DOHH2 (cell line): Measurements from ENCODE around the gene ST6GALNAC5.

Source experiments
- H3F3A ChIP-seq: fragments of 200-600 bp; sonication (generic), shearing (Covaris generic); 2 replicates; pipeline ENCODE4 v1.6.0; 2016; ENCODE audit warnings: antibody characterized with exemption, mild to moderate bottlenecking; ENCODE audit not compliant: control insufficient read depth, insufficient read depth
- H3K27ac ChIP-seq: fragments of 200-600 bp; sonication (generic); 2 replicates; pipeline ENCODE4 v1.5.1; 2014; ENCODE audit warnings: low read depth, mild to moderate bottlenecking, low read length, moderate library complexity
- H3K27me3 ChIP-seq: fragments of 200-600 bp; sonication (generic); 2 replicates; pipeline ENCODE4 v1.6.1; 2014; ENCODE audit warnings: mild to moderate bottlenecking, low read length, mixed read lengths; ENCODE audit not compliant: control insufficient read depth
- H3K36me3 ChIP-seq: fragments of 200-600 bp; sonication (generic); 2 replicates; pipeline ENCODE4 v1.6.1; 2014; ENCODE audit warnings: mild to moderate bottlenecking, low read length, moderate library complexity, mixed read lengths; ENCODE audit not compliant: control insufficient read depth
- H3K4me1 ChIP-seq: fragments of 200-600 bp; sonication (generic); 2 replicates; pipeline ENCODE4 v1.6.1; 2014; ENCODE audit warnings: mild to moderate bottlenecking, low read length, mixed read lengths; ENCODE audit not compliant: control insufficient read depth
- H3K4me2 ChIP-seq: fragments of 200-600 bp; sonication (generic); 2 replicates; pipeline ENCODE4 v1.6.0; 2014; ENCODE audit warnings: mild to moderate bottlenecking, low read length, moderate library complexity
- H3K4me3 ChIP-seq: fragments of 200-600 bp; sonication (generic); 2 replicates; pipeline ENCODE4 v1.5.1; 2014; ENCODE audit warnings: mild to moderate bottlenecking, low read length, mixed read lengths
- H3K79me2 ChIP-seq: fragments of 200-600 bp; sonication (generic); 2 replicates; pipeline ENCODE4 v1.6.1; 2014; ENCODE audit warnings: mild to moderate bottlenecking, low read length, mixed read lengths; ENCODE audit not compliant: control insufficient read depth
- H3K9me2 ChIP-seq: fragments of 200-600 bp; sonication (generic); replicated peaks from 2 replicates; pipeline ENCODE4 v1.6.1; 2014; ENCODE audit warnings: mild to moderate bottlenecking, low read length, mixed read lengths; ENCODE audit not compliant: control insufficient read depth
- H3K9me3 ChIP-seq: fragments of 200-600 bp; sonication (generic); 2 replicates; pipeline ENCODE4 v1.6.1; 2014; ENCODE audit warnings: antibody characterized with exemption, low read length, mixed read lengths; ENCODE audit not compliant: control insufficient read depth, insufficient read depth
- H4K20me1 ChIP-seq: fragments of 200-600 bp; sonication (generic); 2 replicates; pipeline ENCODE4 v1.6.0; 2014; ENCODE audit warnings: low read depth, mild to moderate bottlenecking, antibody characterized with exemption, low read length, moderate library complexity; ENCODE audit not compliant: control insufficient read depth, insufficient read depth
- EZH2phosphoT487 ChIP-seq: fragments of 200-600 bp; sonication (generic); IDR thresholded peaks from 2 replicates; pipeline ENCODE4 v1.6.1; 2017; ENCODE audit warnings: borderline replicate concordance, mild to moderate bottlenecking, antibody characterized with exemption, low read length, moderate library complexity, mixed read lengths
- TF ChIP-seq, protein P1 (sequence below): fragments of 200-600 bp; sonication (generic); IDR thresholded peaks from one replicate; pipeline ENCODE4 v1.5.1; 2014; ENCODE audit warnings: antibody characterized with exemption, mild to moderate bottlenecking, low read depth, low read length; ENCODE audit not compliant: poor library complexity, severe bottlenecking

The ST6GALNAC5 gene

DNA sequence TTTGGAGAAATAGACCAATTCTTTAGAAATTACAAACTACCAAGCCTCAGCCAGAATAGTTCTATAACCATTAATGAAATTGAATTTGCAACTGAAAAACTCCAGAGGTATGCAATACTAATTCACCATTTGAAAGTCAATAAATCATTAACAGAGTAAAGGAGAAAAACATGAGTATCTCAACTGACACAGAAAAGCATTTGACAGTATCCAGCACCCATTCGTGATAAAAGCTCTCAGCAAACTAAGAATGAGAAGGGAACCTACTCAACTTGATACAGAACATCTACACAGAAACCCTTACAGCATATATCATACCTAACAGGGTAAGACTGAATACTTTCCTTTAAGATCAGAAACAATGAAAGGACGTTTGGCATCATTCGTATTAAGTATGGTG lies 54.3 kb downstream of the ST6GALNAC5 start:
- no peaks in the 10 kb centered on the region for H3K27me3 ChIP-seq
- H3K9me2 ChIP-seq, result no peaks in the 10 kb centered on the region
- no peaks in the 10 kb centered on the region for H3K79me2 ChIP-seq

DNA sequence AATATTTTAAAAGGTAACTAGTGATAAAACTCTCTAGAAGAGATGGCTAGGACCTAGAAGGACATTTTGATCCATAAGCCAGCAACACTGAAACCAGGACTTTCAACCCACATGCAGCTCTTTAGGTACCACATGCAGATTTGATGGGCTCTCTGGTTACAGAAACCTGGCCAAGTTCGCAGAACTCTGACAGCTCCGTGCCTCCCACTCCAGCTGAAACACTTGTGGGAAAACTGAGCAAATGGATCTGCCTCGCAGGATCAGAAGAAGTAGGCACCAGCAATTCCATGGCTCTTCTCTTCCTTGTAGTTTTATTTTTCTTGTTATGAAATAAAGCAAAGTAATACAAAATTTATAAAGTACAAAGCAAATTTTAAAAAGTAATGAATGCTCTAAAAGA lies 58.5 kb downstream of the ST6GALNAC5 start:
- H3K9me2 ChIP-seq, result no peaks in the 10 kb centered on the region
- H3K36me3 ChIP-seq, result no peaks in the 10 kb centered on the region
- no peak overlapping the region for H3K27ac ChIP-seq
- H3K27me3 ChIP-seq, result no peaks in the 10 kb centered on the region
- no peaks in the 10 kb centered on the region for H3K79me2 ChIP-seq
- TF ChIP-seq EZH2phosphoT487, result no peak
- TF ChIP-seq, protein P1, sequence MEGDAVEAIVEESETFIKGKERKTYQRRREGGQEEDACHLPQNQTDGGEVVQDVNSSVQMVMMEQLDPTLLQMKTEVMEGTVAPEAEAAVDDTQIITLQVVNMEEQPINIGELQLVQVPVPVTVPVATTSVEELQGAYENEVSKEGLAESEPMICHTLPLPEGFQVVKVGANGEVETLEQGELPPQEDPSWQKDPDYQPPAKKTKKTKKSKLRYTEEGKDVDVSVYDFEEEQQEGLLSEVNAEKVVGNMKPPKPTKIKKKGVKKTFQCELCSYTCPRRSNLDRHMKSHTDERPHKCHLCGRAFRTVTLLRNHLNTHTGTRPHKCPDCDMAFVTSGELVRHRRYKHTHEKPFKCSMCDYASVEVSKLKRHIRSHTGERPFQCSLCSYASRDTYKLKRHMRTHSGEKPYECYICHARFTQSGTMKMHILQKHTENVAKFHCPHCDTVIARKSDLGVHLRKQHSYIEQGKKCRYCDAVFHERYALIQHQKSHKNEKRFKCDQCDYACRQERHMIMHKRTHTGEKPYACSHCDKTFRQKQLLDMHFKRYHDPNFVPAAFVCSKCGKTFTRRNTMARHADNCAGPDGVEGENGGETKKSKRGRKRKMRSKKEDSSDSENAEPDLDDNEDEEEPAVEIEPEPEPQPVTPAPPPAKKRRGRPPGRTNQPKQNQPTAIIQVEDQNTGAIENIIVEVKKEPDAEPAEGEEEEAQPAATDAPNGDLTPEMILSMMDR, result no peak
- no peaks in the 10 kb centered on the region for H3K9me3 ChIP-seq
- no peak overlapping the region for H3K4me2 ChIP-seq
- H3K4me1 ChIP-seq, result no peaks in the 10 kb centered on the region
- no peak overlapping the region for H3K4me3 ChIP-seq
- H3F3A ChIP-seq, result no peaks in the 10 kb centered on the region
- no peaks in the 10 kb centered on the region for H4K20me1 ChIP-seq

More for the DNA sequence above, 54.3 kb downstream of the ST6GALNAC5 start:
- no peaks in the 10 kb centered on the region for H3F3A ChIP-seq
- H4K20me1 ChIP-seq, result no peaks in the 10 kb centered on the region
- no peak overlapping the region for H3K4me3 ChIP-seq
- no peaks in the 10 kb centered on the region for H3K4me1 ChIP-seq
- H3K27ac ChIP-seq, result no peak overlapping the region
- no peak overlapping the region for H3K4me2 ChIP-seq
- H3K9me3 ChIP-seq, result no peaks in the 10 kb centered on the region
- H3K36me3 ChIP-seq, result no peaks in the 10 kb centered on the region
- TF ChIP-seq, protein P1, result no peak
- no peak for TF ChIP-seq EZH2phosphoT487

DNA sequence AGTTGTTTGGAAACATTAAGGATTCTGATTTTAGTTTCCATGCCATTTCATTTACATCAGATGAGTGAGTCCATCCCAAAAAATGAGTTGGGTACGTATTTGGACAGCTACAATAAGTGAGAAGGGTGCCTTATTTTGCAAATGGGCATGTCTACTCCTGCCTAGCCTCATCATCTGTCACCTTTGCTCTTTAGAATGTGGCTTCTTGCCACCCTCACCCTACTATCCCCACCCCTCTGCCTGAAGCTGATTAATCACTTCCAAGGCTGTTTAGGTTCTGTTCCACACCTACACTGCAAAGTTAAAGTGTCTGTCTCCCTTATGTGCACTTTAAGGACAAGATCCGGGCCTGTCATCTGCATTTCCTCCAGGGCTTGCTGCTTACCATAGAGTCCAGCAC lies 61.2 kb downstream of the ST6GALNAC5 start:
- Histone ChIP-seq H4K20me1 (no peaks in the 10 kb centered on the region), H3K27ac (no peak overlapping the region), H3K79me2 (no peaks in the 10 kb centered on the region), H3K9me3 (no peaks in the 10 kb centered on the region), H3K27me3 (no peaks in the 10 kb centered on the region), H3K4me3 (no peak overlapping the region), H3K4me2 (no peak overlapping the region), H3K36me3 (no peaks in the 10 kb centered on the region), H3K9me2 (no peaks in the 10 kb centered on the region), H3F3A (no peaks in the 10 kb centered on the region), H3K4me1 (no peaks in the 10 kb centered on the region)
- TF ChIP-seq, protein P1, result no peak
- no peak for TF ChIP-seq EZH2phosphoT487

DNA sequence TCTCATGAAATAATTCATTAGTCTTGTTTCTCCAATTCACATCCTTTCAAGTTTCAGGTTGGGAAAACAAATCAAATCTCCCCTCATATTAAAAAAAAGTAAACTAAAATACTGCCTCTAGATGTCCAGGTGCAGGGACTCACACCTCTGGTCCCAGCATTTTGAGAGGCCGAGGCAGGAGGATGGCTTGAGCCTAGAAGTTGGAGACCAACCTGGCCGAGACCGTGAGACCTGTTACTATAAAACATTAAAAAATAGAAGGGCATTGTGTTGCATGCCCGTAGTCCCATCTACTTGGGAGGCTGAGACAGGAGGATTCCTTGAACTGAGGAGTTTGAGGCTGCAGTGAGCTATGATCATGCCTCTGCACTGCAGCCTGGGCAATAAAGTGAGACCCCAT lies 61.9 kb downstream of the ST6GALNAC5 start:
- H3K4me3 ChIP-seq, result no peak overlapping the region
- H3F3A ChIP-seq, result no peaks in the 10 kb centered on the region
- H3K9me3 ChIP-seq, result no peaks in the 10 kb centered on the region
- H3K27me3 ChIP-seq, result no peaks in the 10 kb centered on the region
- TF ChIP-seq, protein P1, result no peak
- TF ChIP-seq EZH2phosphoT487, result no peak
- no peaks in the 10 kb centered on the region for H3K36me3 ChIP-seq
- no peaks in the 10 kb centered on the region for H3K9me2 ChIP-seq
- H3K79me2 ChIP-seq, result no peaks in the 10 kb centered on the region
- H3K4me1 ChIP-seq, result no peaks in the 10 kb centered on the region
- H4K20me1 ChIP-seq, result no peaks in the 10 kb centered on the region
- H3K4me2 ChIP-seq, result no peak overlapping the region
- no peak overlapping the region for H3K27ac ChIP-seq
